ENCODE measurements around the gene NANOS3. TPM values are rescaled to one million over a fixed set of nuclear protein-coding genes. Genes with fewer than 3 reads are reported as not detected.
"Not testable (repeated sequence)": the region's sequence is repeated elsewhere in the genome, so short reads cannot be mapped to it uniquely, and the experiment has no call there.

Gene NANOS3
- total RNA-seq, 1 experiment from 2014 or later: 1.2 TPM

- Mint-ChIP-seq H3K4me3 (ENCODE audit: low read depth, unreplicated experiment) (peak overlapping the region; percentile 41), H3K27me3 (ENCODE audit: unreplicated experiment) (no peaks in the 10 kb centered on the region), H3K27ac (ENCODE audit: unreplicated experiment) (peak overlapping the region; percentile 97), H3K36me3 (ENCODE audit: insufficient read depth, unreplicated experiment) (peaks cover 58% of the 10 kb centered on the region), H3K4me1 (ENCODE audit: low read depth, unreplicated experiment) (peaks cover 19% of the 10 kb centered on the region), H3K9me3 (ENCODE audit: low read depth, unreplicated experiment) (no peaks in the 10 kb centered on the region)
- intact Hi-C loops (cut with micrococcal nuclease; ENCODE audit: unreplicated experiment): no loop called here
- no TSS peak for BruUV-seq (replicated peaks)
- CTCF ChIA-PET: interaction anchor here (0.5 to 0.6 kb wide), 2 partner anchors 246 to 1242 kb away, joined by 3 to 4 read pairs; no protein-coding TSS in a partner anchor
- no peak for TF ChIP-seq CTCF (IDR thresholded peaks at IDR 0.05; ENCODE audit: unreplicated experiment)
- peak; percentile 85 for DNase-seq
Observed at GRCh38 chr19:13849991-13850909, 26.7 kb upstream of the NANOS3 start.

GRCh38 chr19:13850910-13851733 lies 25.8 kb upstream of the NANOS3 start:
- Mint-ChIP-seq H3K9me3 (ENCODE audit: low read depth, unreplicated experiment) (no peaks in the 10 kb centered on the region), H3K36me3 (ENCODE audit: insufficient read depth, unreplicated experiment) (peaks cover 58% of the 10 kb centered on the region), H3K4me3 (ENCODE audit: low read depth, unreplicated experiment) (peak overlapping the region; percentile 41), H3K27ac (ENCODE audit: unreplicated experiment) (peak overlapping the region; percentile 97), H3K4me1 (ENCODE audit: low read depth, unreplicated experiment) (peaks cover 11% of the 10 kb centered on the region), H3K27me3 (ENCODE audit: unreplicated experiment) (no peaks in the 10 kb centered on the region)
- TF ChIP-seq CTCF (IDR thresholded peaks at IDR 0.05; ENCODE audit: unreplicated experiment): no peak
- TSS peak; percentile 88 for BruUV-seq (replicated peaks)
- intact Hi-C loops (cut with micrococcal nuclease; ENCODE audit: unreplicated experiment): no loop called here
- CTCF ChIA-PET: interaction anchor here (0.5 to 1.2 kb wide), 6 partner anchors 11 to 1241 kb away, joined by 3 to 6 read pairs (median 3); no protein-coding TSS in a partner anchor
- peak; percentile 91 for DNase-seq

DNA sequence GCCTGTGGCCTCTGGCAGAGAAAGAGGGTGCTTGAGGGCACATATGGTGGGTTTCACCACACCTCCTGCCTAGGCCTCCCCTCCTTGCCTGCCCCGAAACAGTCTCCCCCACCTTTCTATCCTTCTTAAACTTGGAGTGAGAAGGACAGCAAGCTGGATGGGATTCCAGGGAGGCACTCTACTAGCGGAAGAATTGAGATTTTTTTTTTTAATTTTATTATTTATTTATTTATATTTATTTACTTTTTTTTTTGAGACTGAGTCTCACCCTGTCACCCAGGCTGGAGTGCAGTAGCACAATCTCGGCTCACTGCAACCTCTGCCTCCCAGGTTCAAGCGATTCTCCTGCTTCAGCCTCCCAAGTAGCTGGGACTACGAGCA lies 25.2 kb upstream of the NANOS3 start:
- CTCF ChIA-PET: interaction anchor here (0.6 to 1.2 kb wide), 5 partner anchors 8 to 724 kb away, joined by 3 to 6 read pairs (median 3); no protein-coding TSS in a partner anchor
- BruUV-seq (replicated peaks); intact Hi-C loops (cut with micrococcal nuclease; ENCODE audit: unreplicated experiment); H3K9me3 Mint-ChIP-seq (ENCODE audit: low read depth, unreplicated experiment); H3K27me3 Mint-ChIP-seq (ENCODE audit: unreplicated experiment); DNase-seq; H3K4me1 Mint-ChIP-seq (ENCODE audit: low read depth, unreplicated experiment); H3K4me3 Mint-ChIP-seq (ENCODE audit: low read depth, unreplicated experiment): not testable (repeated sequence)
- Mint-ChIP-seq H3K36me3 (ENCODE audit: insufficient read depth, unreplicated experiment) (peaks cover 52% of the 10 kb centered on the region), H3K27ac (ENCODE audit: unreplicated experiment) (peak overlapping the region; percentile 97)

GRCh38 chr19:13852171-13852707 lies 24.7 kb upstream of the NANOS3 start:
- DNase-seq; intact Hi-C loops (cut with micrococcal nuclease; ENCODE audit: unreplicated experiment); H3K4me3 Mint-ChIP-seq (ENCODE audit: low read depth, unreplicated experiment); H3K27me3 Mint-ChIP-seq (ENCODE audit: unreplicated experiment); H3K27ac Mint-ChIP-seq (ENCODE audit: unreplicated experiment); H3K4me1 Mint-ChIP-seq (ENCODE audit: low read depth, unreplicated experiment); BruUV-seq (replicated peaks); H3K9me3 Mint-ChIP-seq (ENCODE audit: low read depth, unreplicated experiment): not testable (repeated sequence)
- CTCF ChIA-PET: interaction anchor here (0.6 to 1.2 kb wide), 3 partner anchors 8 to 11 kb away, joined by 3 to 5 read pairs (median 3); no protein-coding TSS in a partner anchor
- H3K36me3 Mint-ChIP-seq (ENCODE audit: insufficient read depth, unreplicated experiment): peaks cover 47% of the 10 kb centered on the region

GRCh38 chr19:13856497-13856896 lies 20.4 kb upstream of the NANOS3 start:
- CTCF ChIA-PET: no interaction called here
- no peaks in the 10 kb centered on the region for H3K9me3 Mint-ChIP-seq (ENCODE audit: low read depth, unreplicated experiment)
- H3K4me1 Mint-ChIP-seq (ENCODE audit: low read depth, unreplicated experiment): peaks cover 23% of the 10 kb centered on the region
- intact Hi-C loops (cut with micrococcal nuclease; ENCODE audit: unreplicated experiment): no loop called here
- no peaks in the 10 kb centered on the region for H3K27me3 Mint-ChIP-seq (ENCODE audit: unreplicated experiment)
- no TSS peak for BruUV-seq (replicated peaks)
- DNase-seq: no peak
- no peak overlapping the region for H3K27ac Mint-ChIP-seq (ENCODE audit: unreplicated experiment)
- TF ChIP-seq CTCF (IDR thresholded peaks at IDR 0.05; ENCODE audit: unreplicated experiment): no peak
- peaks cover 26% of the 10 kb centered on the region for H3K36me3 Mint-ChIP-seq (ENCODE audit: insufficient read depth, unreplicated experiment)
- no peak overlapping the region for H3K4me3 Mint-ChIP-seq (ENCODE audit: low read depth, unreplicated experiment)
